Left forelimb (tissue), 1 donor: Measurements from ENCODE around the gene A4GALT.
"Not testable (repeated sequence)": the region's sequence is repeated elsewhere in the genome, so short reads cannot be mapped to it uniquely, and the experiment has no call there.

ENCODE experiments used
- DNase-seq: peaks from one replicate; pipeline ENCODE4 v3.0.0-alpha.2; 2018; ENCODE audit warnings: low spot score

A4GALT gene

GRCh38 chr22:42720263-42721044 is at the start of gene A4GALT:
TSS of gene A4GALT (minus strand) at chr22:42720870. CDS start at chr22:42693951, 26,919 bp downstream.
- no peak for DNase-seq

GRCh38 chr22:42770448-42770726 is 49.7 kb upstream of the A4GALT start:
- DNase-seq, result no peak

GRCh38 chr22:42769574-42770447 is 49.1 kb upstream of the A4GALT start:
- no peak for DNase-seq

- no peak for DNase-seq
These were observed 48.5 kb upstream of the A4GALT start for GRCh38 chr22:42769238-42769573.

- no peak for DNase-seq
These were observed 47.8 kb upstream of the A4GALT start for GRCh38 chr22:42768385-42769035.

- no peak for DNase-seq
These were observed 46.2 kb upstream of the A4GALT start for GRCh38 chr22:42766860-42767259.

GRCh38 chr22:42764895-42765363 is 44.3 kb upstream of the A4GALT start:
- DNase-seq, result no peak

- DNase-seq, result no peak
These were observed 43.4 kb upstream of the A4GALT start for GRCh38 chr22:42763965-42764480.

GRCh38 chr22:42760806-42761565 is 40.3 kb upstream of the A4GALT start:
- no peak for DNase-seq

- no peak for DNase-seq
These were observed 38.4 kb upstream of the A4GALT start for GRCh38 chr22:42758931-42759629.

GRCh38 chr22:42755553-42755952 is 34.9 kb upstream of the A4GALT start:
- DNase-seq, result not testable (repeated sequence)

- DNase-seq, result not testable (repeated sequence)
These were observed 34.5 kb upstream of the A4GALT start for GRCh38 chr22:42755121-42755520.

- DNase-seq, result no peak
These were observed 34.0 kb upstream of the A4GALT start for GRCh38 chr22:42754658-42755057.

GRCh38 chr22:42752912-42753311 is 32.2 kb upstream of the A4GALT start:
- no peak for DNase-seq

- DNase-seq, result no peak
These were observed 31.6 kb upstream of the A4GALT start for GRCh38 chr22:42752230-42752746.

GRCh38 chr22:42750421-42750820 is 29.8 kb upstream of the A4GALT start:
- DNase-seq, result not testable (repeated sequence)

- DNase-seq, result no peak
These were observed 27.2 kb upstream of the A4GALT start for GRCh38 chr22:42747701-42748513.

- DNase-seq, result no peak
These were observed 24.4 kb upstream of the A4GALT start for GRCh38 chr22:42745118-42745517.

- DNase-seq, result peak; percentile 87
These were observed 22.9 kb upstream of the A4GALT start for GRCh38 chr22:42743501-42743991.

- no peak for DNase-seq
These were observed 22.3 kb upstream of the A4GALT start for GRCh38 chr22:42742940-42743339.
